SK-N-SH (cell line): ENCODE results near the gene CORT. TPM values are rescaled to one million over a fixed set of nuclear protein-coding genes. Genes with fewer than 3 reads are reported as not detected.

Source experiments
- CTCF ChIA-PET: fragments of 300-600, 350-600 bp; formaldehyde crosslinking; extraction: SDS; loops from one replicate; lab custom pipeline; 2021; lab: Yijun Ruan, JAX
- POLR2A ChIA-PET: fragments of 350-600 bp; sonication (Branson Sonifier 250); formaldehyde crosslinking; extraction: SDS; loops from one replicate; lab custom pipeline; 2020; ENCODE audit warnings: antibody characterized with exemption, inconsistent platforms; lab: Yijun Ruan, JAX
- DNase-seq: peaks from one replicate; pipeline ENCODE4 v3.0.0; 2012
- H2AFZ ChIP-seq: fragments of 200-600 bp; sonication (generic); 2 replicates; pipeline ENCODE4 v1.8.1; 2016; ENCODE audit warnings: antibody characterized with exemption, mild to moderate bottlenecking, low read depth
- H3F3A ChIP-seq: fragments of 200-600 bp; sonication (generic); replicated peaks from 2 replicates; pipeline ENCODE3; 2016; ENCODE audit warnings: antibody characterized with exemption, mild to moderate bottlenecking; ENCODE audit not compliant: insufficient read depth
- H3K27ac ChIP-seq, 2 experiments: fragments of 200-500 bp in 1 of 2; fragments of 200-600 bp in 1 of 2; sonication (Bioruptor generic) in 1 of 2; sonication (generic), shearing (Covaris generic) in 1 of 2; 2 replicates each; pipeline versions ENCODE4 v1.5.1 to v1.6.1; 2014 to 2016; ENCODE audit warnings: low read depth in 2 of 2, inconsistent platforms in 1 of 2, low read length in 1 of 2, mild to moderate bottlenecking in 1 of 2, mixed read lengths in 1 of 2
- H3K27me3 ChIP-seq: fragments of 200-600 bp; sonication (generic), shearing (Covaris generic); 2 replicates; pipeline ENCODE4 v1.6.1; 2016; ENCODE audit warnings: mixed run types; ENCODE audit not compliant: insufficient read depth
- H3K36me3 ChIP-seq, 2 experiments: fragments of 200-500 bp in 1 of 2; fragments of 200-600 bp in 1 of 2; sonication (Bioruptor generic) in 1 of 2; sonication (generic) in 1 of 2; replicated peaks in 1 of 2; 2 replicates each; pipeline versions ENCODE3 to v1.5.1; 2014 to 2016; ENCODE audit warnings: low read length in 1 of 2, mild to moderate bottlenecking in 1 of 2; ENCODE audit not compliant: insufficient read depth in 2 of 2, control insufficient read depth in 1 of 2
- H3K4me1 ChIP-seq, 2 experiments: fragments of 200-500 bp in 1 of 2; fragments of 200-600 bp in 1 of 2; sonication (Bioruptor generic) in 1 of 2; sonication (generic), shearing (Covaris generic) in 1 of 2; 2 replicates each; pipeline versions ENCODE4 v1.5.1 to v1.6.1; 2014 to 2016; ENCODE audit warnings: low read depth in 1 of 2, low read length in 1 of 2, mixed run types in 1 of 2; ENCODE audit not compliant: insufficient read depth in 2 of 2, control insufficient read depth in 1 of 2
- H3K4me2 ChIP-seq: fragments of 200-600 bp; sonication (generic), shearing (Covaris generic); 2 replicates; pipeline ENCODE4 v1.6.1; 2017; ENCODE audit warnings: mixed run types
- H3K4me3 ChIP-seq, 2 experiments: fragments of 200-500 bp in 1 of 2; fragments of 200-600 bp in 1 of 2; sonication (Bioruptor generic) in 1 of 2; sonication (generic), shearing (Covaris generic) in 1 of 2; 2 replicates each; pipeline versions ENCODE4 v1.5.1 to v1.8.1; 2014 to 2016; ENCODE audit warnings: low read depth in 2 of 2, inconsistent platforms in 1 of 2, low read length in 1 of 2, mild to moderate bottlenecking in 1 of 2, mixed read lengths in 1 of 2, moderate library complexity in 1 of 2
- H3K79me2 ChIP-seq: fragments of 200-600 bp; sonication (generic); 2 replicates; pipeline ENCODE4 v1.8.1; 2017; ENCODE audit warnings: mild to moderate bottlenecking; ENCODE audit not compliant: insufficient read depth
- H3K9ac ChIP-seq: fragments of 200-600 bp; sonication (generic); 2 replicates; pipeline ENCODE4 v1.6.1; 2017; ENCODE audit warnings: mixed run types
- H3K9me2 ChIP-seq: fragments of 200-600 bp; sonication (generic); 2 replicates; pipeline ENCODE4 v1.6.1; 2017; ENCODE audit warnings: mixed run types
- H3K9me3 ChIP-seq: fragments of 200-600 bp; sonication (generic); 2 replicates; pipeline ENCODE4 v1.6.1; 2017; ENCODE audit warnings: mixed run types, mild to moderate bottlenecking, moderate library complexity
- H4K20me1 ChIP-seq: fragments of 200-600 bp; sonication (generic); 2 replicates; pipeline ENCODE4 v1.6.1; 2017; ENCODE audit warnings: mild to moderate bottlenecking, mixed run types; ENCODE audit not compliant: insufficient read depth
- FOXJ3 ChIP-seq: sonication (generic); formaldehyde crosslinking; IDR thresholded peaks from 2 replicates; pipeline ENCODE4 v1.5.1; 2020; ENCODE audit warnings: mild to moderate bottlenecking, missing genetic modification reagents
- GATA2 ChIP-seq: sonication (generic); formaldehyde crosslinking; IDR thresholded peaks from 2 replicates; pipeline ENCODE4 v1.5.0; 2020; ENCODE audit warnings: mild to moderate bottlenecking, missing genetic modification reagents
- JUND ChIP-seq: IDR thresholded peaks from 2 replicates; pipeline ENCODE4 v1.4.0; 2012
- MEF2A ChIP-seq: IDR thresholded peaks from 2 replicates; pipeline ENCODE4 v1.4.0; 2012; ENCODE audit warnings: low read depth, borderline replicate concordance
- NFIC ChIP-seq: IDR thresholded peaks from 2 replicates; pipeline ENCODE4 v1.4.0; 2012; ENCODE audit warnings: borderline replicate concordance
- TCF12 ChIP-seq: IDR thresholded peaks from 2 replicates; pipeline ENCODE4 v1.4.0; 2012
- WGBS: methylation state at CpG from one replicate; pipeline ENCODE4 v1.1.6; 2017; ENCODE audit warnings: low lambda C conversion rate; 5-methylcytosine and 5-hydroxymethylcytosine counted together
- polyA plus RNA-seq, 3 experiments: library from polyadenylated mRNA; depleted of rRNA; stranded (reverse); fragments of >200 nt; gene quantifications; 2 replicates each; pipeline ENCODE4 v1.2.3, GENCODE V29; 2012
- TF ChIP-seq, protein P1 (sequence below): IDR thresholded peaks from 2 replicates; pipeline ENCODE4 v1.4.0; 2012; ENCODE audit warnings: low read depth, borderline replicate concordance

Gene CORT
- polyA plus RNA-seq, 1 of the 3 experiments (the other 2 are of a cell fraction) = 0.26 TPM

DNA sequence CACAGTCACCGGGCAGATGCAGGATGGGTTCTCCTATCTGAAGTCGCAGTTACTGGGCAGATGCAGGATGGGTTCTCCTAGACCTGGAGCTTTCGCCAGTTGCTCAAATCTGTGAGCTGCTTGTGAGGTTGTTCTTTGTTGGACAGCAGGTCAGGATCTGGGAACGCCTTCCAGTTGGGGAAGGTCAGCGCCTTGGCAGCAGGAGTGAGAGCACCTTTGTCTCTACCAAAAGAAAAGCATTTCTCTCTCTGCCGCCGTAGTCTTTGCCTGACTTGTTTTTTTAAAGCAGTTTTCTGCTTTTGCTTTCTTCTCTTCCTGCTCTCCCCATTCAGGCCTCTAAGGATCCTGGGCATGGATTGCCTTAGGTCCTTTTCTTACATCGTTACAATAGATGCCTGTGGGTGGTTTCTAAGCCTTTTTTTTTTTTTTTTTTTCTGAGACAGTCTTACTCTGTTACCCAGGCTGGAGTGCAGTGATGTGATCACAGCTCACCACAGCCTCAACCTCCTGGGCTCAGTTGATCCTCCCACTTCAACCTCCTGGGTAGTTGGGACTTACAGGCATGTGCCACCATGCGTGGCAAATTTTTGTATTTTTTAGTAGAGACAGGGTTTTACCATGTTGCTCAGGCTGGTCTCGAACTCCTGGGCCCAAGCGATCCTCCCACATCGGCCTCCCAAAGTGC lies 40.6 kb downstream of the CORT start:
- no peaks in the 10 kb centered on the region for H3K9me2 ChIP-seq
- TF ChIP-seq GATA2 (CRISPR knock-in tag) (no peak), FOXJ3 (CRISPR knock-in tag) (no peak), NFIC (no peak), TCF12 (no peak), JUND (no peak)
- TF ChIP-seq, protein P1, sequence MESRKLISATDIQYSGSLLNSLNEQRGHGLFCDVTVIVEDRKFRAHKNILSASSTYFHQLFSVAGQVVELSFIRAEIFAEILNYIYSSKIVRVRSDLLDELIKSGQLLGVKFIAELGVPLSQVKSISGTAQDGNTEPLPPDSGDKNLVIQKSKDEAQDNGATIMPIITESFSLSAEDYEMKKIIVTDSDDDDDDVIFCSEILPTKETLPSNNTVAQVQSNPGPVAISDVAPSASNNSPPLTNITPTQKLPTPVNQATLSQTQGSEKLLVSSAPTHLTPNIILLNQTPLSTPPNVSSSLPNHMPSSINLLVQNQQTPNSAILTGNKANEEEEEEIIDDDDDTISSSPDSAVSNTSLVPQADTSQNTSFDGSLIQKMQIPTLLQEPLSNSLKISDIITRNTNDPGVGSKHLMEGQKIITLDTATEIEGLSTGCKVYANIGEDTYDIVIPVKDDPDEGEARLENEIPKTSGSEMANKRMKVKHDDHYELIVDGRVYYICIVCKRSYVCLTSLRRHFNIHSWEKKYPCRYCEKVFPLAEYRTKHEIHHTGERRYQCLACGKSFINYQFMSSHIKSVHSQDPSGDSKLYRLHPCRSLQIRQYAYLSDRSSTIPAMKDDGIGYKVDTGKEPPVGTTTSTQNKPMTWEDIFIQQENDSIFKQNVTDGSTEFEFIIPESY = no peak
- no peak for DNase-seq
- WGBS = 93% methylated on average over 12 of the region's 12 CpGs
- ChIA-PET CTCF (interaction anchor here (1.2 to 11.5 kb wide), 3 partner anchors 15 to 371 kb away, joined by 3 to 203 read pairs (median 157); partner anchors contain the start of gene CENPS), POLR2A (no interaction called here)
- peaks cover 3% of the 10 kb centered on the region for H3F3A ChIP-seq
- no peaks in the 10 kb centered on the region for H3K27me3 ChIP-seq
- H2AFZ ChIP-seq = no peak overlapping the region
- H4K20me1 ChIP-seq = peaks cover 13% of the 10 kb centered on the region; the same call in 1 of the 2 replicates
- peaks cover 91% of the 10 kb centered on the region for H3K79me2 ChIP-seq
- no peak overlapping the region for H3K27ac ChIP-seq
- H3K4me3 ChIP-seq = no peak overlapping the region
- peaks cover 0 to 12% of the 10 kb centered on the region in 2 experiments; a peak in 1 of 4 replicates for H3K4me1 ChIP-seq
- no peaks in the 10 kb centered on the region for H3K9me3 ChIP-seq
- H3K4me2 ChIP-seq = no peak overlapping the region
- no peaks in the 10 kb centered on the region for H3K36me3 ChIP-seq
- no peak overlapping the region for H3K9ac ChIP-seq

DNA sequence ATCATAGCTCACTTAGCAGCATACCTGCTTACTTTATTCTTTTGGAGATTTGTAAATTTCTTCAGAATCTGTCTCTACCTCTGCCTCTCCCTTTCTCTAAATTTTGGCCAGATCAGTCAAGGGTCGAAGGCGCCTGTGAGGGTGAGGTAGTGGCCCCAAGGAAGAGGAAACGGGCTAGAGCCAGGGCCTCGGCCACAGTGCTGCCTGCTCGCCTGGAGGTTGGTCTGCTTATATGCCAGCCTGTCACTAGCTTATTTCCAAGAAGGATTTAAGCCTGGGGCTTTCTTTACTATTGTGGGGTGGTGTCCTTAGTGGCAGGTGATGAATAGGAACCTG lies 44.6 kb downstream of the CORT start:
- H4K20me1 ChIP-seq = peaks cover 13% of the 10 kb centered on the region; the same call in 1 of the 2 replicates
- WGBS = 88% methylated on average over 5 of the region's 5 CpGs
- TF ChIP-seq MEF2A = no peak
- TF ChIP-seq, protein P1 = no peak
- TF ChIP-seq, all 33 proteins: peak for 0

More for the DNA sequence above, 44.6 kb downstream of the CORT start:
- Histone ChIP-seq H3K4me1 (peaks cover 0 to 12% of the 10 kb centered on the region in 2 experiments; a peak in 1 of 4 replicates), H3K36me3 (peaks cover 4 to 13% of the 10 kb centered on the region in 2 experiments), H3K9ac (no peak overlapping the region), H3K9me2 (no peaks in the 10 kb centered on the region), H3K4me2 (no peak overlapping the region; the same call in 1 of the 2 replicates), H3K9me3 (no peaks in the 10 kb centered on the region), H3K4me3 (peak overlapping the region in 1 of 2 experiments; percentile 52; a peak in 1 of 4 replicates), H3F3A (peaks cover 3% of the 10 kb centered on the region), H3K27me3 (no peaks in the 10 kb centered on the region), H3K27ac (no peak overlapping the region), H2AFZ (no peak overlapping the region), H3K79me2 (peaks cover 82% of the 10 kb centered on the region)
- ChIA-PET POLR2A (interaction anchor here (1.2 to 2.3 kb wide), 2 partner anchors 9 to 64 kb away, joined by 4 to 11 read pairs; partner anchors contain the start of gene CENPS), CTCF (interaction anchor here (0.6 to 11.5 kb wide), 59 partner anchors 9 to 558 kb away, joined by 3 to 203 read pairs (median 5); partner anchors contain the start of genes CENPS, CORT, DFFA and PEX14)
- DNase-seq = no peak
